OCI-LY7 (cell line): ENCODE measurements around the gene MAML3. TPM values are rescaled to one million over a fixed set of nuclear protein-coding genes. Genes with fewer than 3 reads are reported as not detected.

Source experiments
- BruUV-seq: library from RNA; stranded (reverse); fragments of 400-500 nt; replicated peaks from 2 replicates; lab custom pipeline; 2021; lab: Mats Ljungman, UMichigan
- CTCF ChIA-PET: fragments of 300-600 bp; sonication (Branson Sonifier 250); formaldehyde crosslinking; loops from one replicate; lab custom pipeline; 2022; ENCODE audit warnings: antibody characterized with exemption; ENCODE audit not compliant: unreplicated experiment; lab: Charles Lee
- POLR2A ChIA-PET: fragments of 300-600 bp; sonication (Branson Sonifier 250); formaldehyde crosslinking; loops from one replicate; lab custom pipeline; 2022; ENCODE audit warnings: antibody characterized with exemption; lab: Charles Lee
- DNase-seq: peaks from one replicate; pipeline ENCODE4 v3.0.0-alpha.2; 2015; ENCODE audit warnings: low spot score
- H2AFZ ChIP-seq: fragments of 200-600 bp; sonication (generic), shearing (Covaris generic); 2 replicates; pipeline ENCODE4 v1.6.1; 2014; ENCODE audit warnings: mild to moderate bottlenecking, antibody characterized with exemption, low read length, moderate library complexity
- H3K27ac ChIP-seq: fragments of 200-600 bp; sonication (generic); 2 replicates; pipeline ENCODE4 v1.5.1; 2014; ENCODE audit warnings: mixed run types, low read depth, mild to moderate bottlenecking, moderate library complexity, low read length, inconsistent platforms; ENCODE audit not compliant: poor library complexity, severe bottlenecking
- H3K36me3 ChIP-seq: fragments of 200-600 bp; sonication (generic); 2 replicates; pipeline ENCODE4 v1.6.1; 2014; ENCODE audit warnings: mild to moderate bottlenecking, antibody characterized with exemption, low read length, moderate library complexity, mixed read lengths; ENCODE audit not compliant: insufficient read depth
- H3K4me1 ChIP-seq: fragments of 200-600 bp; sonication (generic); 2 replicates; pipeline ENCODE4 v1.5.1; 2014; ENCODE audit warnings: mild to moderate bottlenecking, low read length; ENCODE audit not compliant: insufficient read depth, poor library complexity, severe bottlenecking
- H3K4me2 ChIP-seq: fragments of 200-600 bp; sonication (generic); 2 replicates; pipeline ENCODE4 v1.6.1; 2014; ENCODE audit warnings: mild to moderate bottlenecking, low read length
- H3K4me3 ChIP-seq: fragments of 200-600 bp; sonication (generic); 2 replicates; pipeline ENCODE4 v1.5.1; 2014; ENCODE audit warnings: mild to moderate bottlenecking, low read depth, low read length; ENCODE audit not compliant: poor library complexity, severe bottlenecking
- H3K79me2 ChIP-seq: fragments of 200-600 bp; sonication (generic); 2 replicates; pipeline ENCODE4 v1.6.1; 2016; ENCODE audit warnings: low read depth, mild to moderate bottlenecking, low read length, moderate library complexity, mixed read lengths; ENCODE audit not compliant: insufficient read depth
- H3K9me2 ChIP-seq: fragments of 200-600 bp; sonication (generic); 2 replicates; pipeline ENCODE4 v1.6.1; 2016; ENCODE audit warnings: mild to moderate bottlenecking, low read length, mixed read lengths; ENCODE audit not compliant: insufficient read depth
- H3K9me3 ChIP-seq: fragments of 200-600 bp; sonication (generic); 2 replicates; pipeline ENCODE4 v1.6.1; 2014; ENCODE audit warnings: mild to moderate bottlenecking, mixed run types, low read length, mixed read lengths
- H4K20me1 ChIP-seq: fragments of 200-600 bp; sonication (generic); 2 replicates; pipeline ENCODE4 v1.6.1; 2014; ENCODE audit warnings: mild to moderate bottlenecking, antibody characterized with exemption, low read length, moderate library complexity, mixed read lengths; ENCODE audit not compliant: insufficient read depth
- EZH2phosphoT487 ChIP-seq: fragments of 200-600 bp; sonication (generic); IDR thresholded peaks from 2 replicates; pipeline ENCODE4 v1.6.1; 2018; ENCODE audit warnings: low read depth, borderline replicate concordance, mild to moderate bottlenecking, mixed run types, antibody characterized with exemption, low read length, moderate library complexity, mixed read lengths
- intact Hi-C: fragments of 100-400 bp; cut with micrococcal nuclease; formaldehyde crosslinking; loops from one replicate; pipeline ENCODE4 v1.10.0; 2022; ENCODE audit not compliant: unreplicated experiment
- total RNA-seq, 2 experiments: library from RNA; depleted of rRNA in 1 of 2; stranded (reverse); fragments of >200 nt in 1 of 2; shearing (Covaris generic) in 1 of 2; gene quantifications; 2 replicates each; pipeline ENCODE4 v1.2.3, GENCODE V29; 2014 to 2022
- TF ChIP-seq, protein P1 (sequence below): fragments of 200-600 bp; sonication (generic); conservative IDR thresholded peaks from 2 replicates; pipeline ENCODE4 v1.5.1; 2014; ENCODE audit warnings: mild to moderate bottlenecking, antibody characterized with exemption, low read length, moderate library complexity, mixed read lengths

Gene MAML3
- total RNA-seq, 2 experiments from 2014 or later: 0.80 to 1.2 TPM

DNA sequence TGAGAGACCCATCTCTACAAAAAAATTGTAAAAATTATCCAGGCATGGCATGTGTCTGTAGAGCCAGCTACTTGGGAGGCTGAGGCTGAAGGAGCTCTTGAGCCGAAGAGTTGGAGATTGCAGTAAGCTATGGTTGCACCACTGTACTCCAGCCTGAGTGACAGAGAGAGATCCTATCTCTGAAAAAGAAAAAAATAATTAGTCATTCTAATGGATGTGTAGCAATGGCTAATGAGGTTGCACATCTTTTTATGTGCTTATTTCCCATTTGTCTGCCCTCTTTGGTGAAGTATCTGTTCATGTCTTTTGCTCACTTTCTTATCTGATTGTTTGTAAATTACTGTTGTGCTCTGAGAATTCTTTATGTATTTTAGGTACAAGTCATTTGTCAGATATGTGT, 19.0 kb upstream of the MAML3 start:
- no peaks in the 10 kb centered on the region for H3K36me3 ChIP-seq
- H3K4me1 ChIP-seq: no peaks in the 10 kb centered on the region
- H3K79me2 ChIP-seq: no peaks in the 10 kb centered on the region
- no peaks in the 10 kb centered on the region for H4K20me1 ChIP-seq
- H3K4me2 ChIP-seq: no peak overlapping the region
- TF ChIP-seq, protein P1, sequence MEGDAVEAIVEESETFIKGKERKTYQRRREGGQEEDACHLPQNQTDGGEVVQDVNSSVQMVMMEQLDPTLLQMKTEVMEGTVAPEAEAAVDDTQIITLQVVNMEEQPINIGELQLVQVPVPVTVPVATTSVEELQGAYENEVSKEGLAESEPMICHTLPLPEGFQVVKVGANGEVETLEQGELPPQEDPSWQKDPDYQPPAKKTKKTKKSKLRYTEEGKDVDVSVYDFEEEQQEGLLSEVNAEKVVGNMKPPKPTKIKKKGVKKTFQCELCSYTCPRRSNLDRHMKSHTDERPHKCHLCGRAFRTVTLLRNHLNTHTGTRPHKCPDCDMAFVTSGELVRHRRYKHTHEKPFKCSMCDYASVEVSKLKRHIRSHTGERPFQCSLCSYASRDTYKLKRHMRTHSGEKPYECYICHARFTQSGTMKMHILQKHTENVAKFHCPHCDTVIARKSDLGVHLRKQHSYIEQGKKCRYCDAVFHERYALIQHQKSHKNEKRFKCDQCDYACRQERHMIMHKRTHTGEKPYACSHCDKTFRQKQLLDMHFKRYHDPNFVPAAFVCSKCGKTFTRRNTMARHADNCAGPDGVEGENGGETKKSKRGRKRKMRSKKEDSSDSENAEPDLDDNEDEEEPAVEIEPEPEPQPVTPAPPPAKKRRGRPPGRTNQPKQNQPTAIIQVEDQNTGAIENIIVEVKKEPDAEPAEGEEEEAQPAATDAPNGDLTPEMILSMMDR: no peak
- TF ChIP-seq EZH2phosphoT487: no peak
- no peak overlapping the region for H3K27ac ChIP-seq
- intact Hi-C loops: no loop called here
- ChIA-PET CTCF (interaction anchor here (0.6 kb wide), 1 partner anchor 477 kb away, joined by 3 read pairs; no protein-coding TSS in a partner anchor), POLR2A (interaction anchor here (1.1 to 2.3 kb wide), 2 partner anchors 9 to 13 kb away, joined by 3 to 12 read pairs; no protein-coding TSS in a partner anchor)
- no peak overlapping the region for H3K4me3 ChIP-seq
- no peaks in the 10 kb centered on the region for H3K9me2 ChIP-seq
- no peak for DNase-seq
- no peak overlapping the region for H2AFZ ChIP-seq
- no TSS peak for BruUV-seq
- no peaks in the 10 kb centered on the region for H3K9me3 ChIP-seq

DNA sequence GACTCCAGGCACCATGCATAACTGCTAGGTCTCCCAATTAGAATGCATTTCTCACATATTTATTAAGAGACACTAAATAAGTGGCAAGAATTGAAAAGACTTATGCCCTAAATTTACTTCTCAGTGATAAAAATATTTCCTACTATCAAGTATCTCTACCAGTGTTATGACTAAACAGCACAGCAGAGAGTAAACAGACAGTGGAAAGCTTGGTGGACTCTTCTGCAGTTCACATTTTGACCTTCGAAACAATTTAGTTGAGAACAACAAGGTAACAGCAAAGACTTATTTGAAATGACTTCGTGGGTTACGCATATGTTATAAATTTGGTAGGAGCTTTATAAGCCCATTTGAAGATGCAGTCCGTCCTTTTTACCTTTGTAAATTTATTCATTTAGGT, 16.3 kb upstream of the MAML3 start:
- TF ChIP-seq, protein P1: no peak
- TF ChIP-seq EZH2phosphoT487: no peak
- no peaks in the 10 kb centered on the region for H3K79me2 ChIP-seq
- H3K4me1 ChIP-seq: no peaks in the 10 kb centered on the region
- H3K4me2 ChIP-seq: no peak overlapping the region
- intact Hi-C loops: no loop called here
- H3K4me3 ChIP-seq: no peak overlapping the region
- no peaks in the 10 kb centered on the region for H3K36me3 ChIP-seq
- no peak overlapping the region for H2AFZ ChIP-seq
- ChIA-PET CTCF (interaction anchor here (0.5 kb wide), 1 partner anchor 195 kb away, joined by 4 read pairs; no protein-coding TSS in a partner anchor), POLR2A (interaction anchor here (1.0 kb wide), 1 partner anchor 61 kb away, joined by 4 read pairs; no protein-coding TSS in a partner anchor)
- no peaks in the 10 kb centered on the region for H3K9me3 ChIP-seq
- no peaks in the 10 kb centered on the region for H3K9me2 ChIP-seq
- no peak overlapping the region for H3K27ac ChIP-seq
- no peaks in the 10 kb centered on the region for H4K20me1 ChIP-seq
- no TSS peak for BruUV-seq
- no peak for DNase-seq

DNA sequence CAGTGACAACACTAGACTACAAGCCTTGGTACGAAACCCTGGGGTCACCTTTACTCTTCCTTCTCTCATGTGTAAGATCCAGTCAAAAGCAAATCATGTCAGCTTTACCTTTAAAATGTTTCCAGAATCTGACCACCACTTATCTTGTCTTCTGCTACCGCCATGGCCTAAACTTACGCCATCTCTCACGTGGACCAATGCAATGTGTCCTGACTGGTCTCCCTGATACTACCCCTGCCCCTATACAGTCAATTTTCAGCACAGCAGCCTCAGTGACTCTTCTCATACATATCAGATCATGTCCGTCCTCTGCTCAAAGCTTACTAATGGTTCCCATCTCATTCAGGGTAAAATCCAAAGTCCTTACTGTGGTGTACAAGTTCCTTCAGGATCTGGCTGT, 15.0 kb upstream of the MAML3 start:
- no peak for DNase-seq
- no peak overlapping the region for H3K4me2 ChIP-seq
- BruUV-seq: no TSS peak
- no peaks in the 10 kb centered on the region for H3K36me3 ChIP-seq
- ChIA-PET POLR2A (interaction anchor here (0.6 to 1.4 kb wide), 2 partner anchors 10 to 230 kb away, joined by 3 to 4 read pairs; no protein-coding TSS in a partner anchor), CTCF (no interaction called here)
- no peak overlapping the region for H3K4me3 ChIP-seq
- intact Hi-C loops: no loop called here
- H3K79me2 ChIP-seq: no peaks in the 10 kb centered on the region
- TF ChIP-seq, protein P1: no peak
- TF ChIP-seq EZH2phosphoT487: no peak
- no peaks in the 10 kb centered on the region for H3K9me2 ChIP-seq
- no peak overlapping the region for H3K27ac ChIP-seq
- H2AFZ ChIP-seq: no peak overlapping the region
- no peaks in the 10 kb centered on the region for H4K20me1 ChIP-seq
- H3K9me3 ChIP-seq: no peaks in the 10 kb centered on the region
- H3K4me1 ChIP-seq: no peaks in the 10 kb centered on the region
